Chondrocyte (in vitro differentiated cells): ENCODE results near the gene OGFR. TPM values are rescaled to one million over a fixed set of nuclear protein-coding genes. Genes with fewer than 3 reads are reported as not detected.

Source experiments
- DNase-seq: peaks from one replicate; pipeline ENCODE4 v3.0.0; 2021; ENCODE audit warnings: mixed read lengths, low spot score
- H3K27ac Mint-ChIP-seq: one replicate; pipeline ENCODE4 v1.8.0; 2021; ENCODE audit warnings: mild to moderate bottlenecking, moderate library complexity, mixed read lengths; ENCODE audit not compliant: unreplicated experiment
- H3K27me3 Mint-ChIP-seq: 2 replicates; pipeline ENCODE4 v1.8.0; 2021; ENCODE audit warnings: low read depth, mixed read lengths
- H3K36me3 Mint-ChIP-seq: 2 replicates; pipeline ENCODE4 v1.8.0; 2021; ENCODE audit warnings: low read depth, mixed read lengths
- H3K4me1 Mint-ChIP-seq: 2 replicates; pipeline ENCODE4 v1.8.0; 2021; ENCODE audit warnings: low read depth, mild to moderate bottlenecking, mixed read lengths
- H3K4me3 Mint-ChIP-seq: one replicate; pipeline ENCODE4 v1.8.0; 2021; ENCODE audit warnings: mild to moderate bottlenecking, moderate library complexity, mixed read lengths; ENCODE audit not compliant: unreplicated experiment
- H3K9me3 Mint-ChIP-seq: 2 replicates; pipeline ENCODE4 v1.8.0; 2021; ENCODE audit warnings: low read depth, mixed read lengths
- total RNA-seq: library from RNA; stranded (reverse); gene quantifications from 3 replicates; pipeline ENCODE4 v1.2.1, GENCODE V29; 2021
- TF ChIP-seq, protein P1 (sequence below): fragments of 200-600 bp; sonication (generic); IDR thresholded peaks from 2 replicates; pipeline ENCODE4 v1.5.0; 2021; ENCODE audit warnings: antibody characterized with exemption, mild to moderate bottlenecking, moderate library complexity

OGFR gene
- total RNA-seq, 1 donor from 2014 or later = 31.8 TPM

GRCh38 chr20:62794007-62794724 is 10.5 kb upstream of the OGFR start:
- TF ChIP-seq, protein P1, sequence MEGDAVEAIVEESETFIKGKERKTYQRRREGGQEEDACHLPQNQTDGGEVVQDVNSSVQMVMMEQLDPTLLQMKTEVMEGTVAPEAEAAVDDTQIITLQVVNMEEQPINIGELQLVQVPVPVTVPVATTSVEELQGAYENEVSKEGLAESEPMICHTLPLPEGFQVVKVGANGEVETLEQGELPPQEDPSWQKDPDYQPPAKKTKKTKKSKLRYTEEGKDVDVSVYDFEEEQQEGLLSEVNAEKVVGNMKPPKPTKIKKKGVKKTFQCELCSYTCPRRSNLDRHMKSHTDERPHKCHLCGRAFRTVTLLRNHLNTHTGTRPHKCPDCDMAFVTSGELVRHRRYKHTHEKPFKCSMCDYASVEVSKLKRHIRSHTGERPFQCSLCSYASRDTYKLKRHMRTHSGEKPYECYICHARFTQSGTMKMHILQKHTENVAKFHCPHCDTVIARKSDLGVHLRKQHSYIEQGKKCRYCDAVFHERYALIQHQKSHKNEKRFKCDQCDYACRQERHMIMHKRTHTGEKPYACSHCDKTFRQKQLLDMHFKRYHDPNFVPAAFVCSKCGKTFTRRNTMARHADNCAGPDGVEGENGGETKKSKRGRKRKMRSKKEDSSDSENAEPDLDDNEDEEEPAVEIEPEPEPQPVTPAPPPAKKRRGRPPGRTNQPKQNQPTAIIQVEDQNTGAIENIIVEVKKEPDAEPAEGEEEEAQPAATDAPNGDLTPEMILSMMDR = no peak
- peak overlapping the region; percentile 73 for H3K4me3 Mint-ChIP-seq
- no peaks in the 10 kb centered on the region for H3K27me3 Mint-ChIP-seq
- H3K36me3 Mint-ChIP-seq = peaks cover 9% of the 10 kb centered on the region
- H3K4me1 Mint-ChIP-seq = peaks cover 45% of the 10 kb centered on the region
- DNase-seq = no peak
- peak overlapping the region; percentile 86 for H3K27ac Mint-ChIP-seq
- no peaks in the 10 kb centered on the region for H3K9me3 Mint-ChIP-seq

GRCh38 chr20:62795023-62795761 is 9.4 kb upstream of the OGFR start:
- Mint-ChIP-seq H3K9me3 (no peaks in the 10 kb centered on the region), H3K27me3 (no peaks in the 10 kb centered on the region), H3K36me3 (peaks cover 14% of the 10 kb centered on the region), H3K4me3 (peak overlapping the region; percentile 73), H3K27ac (peak overlapping the region; percentile 86), H3K4me1 (peaks cover 45% of the 10 kb centered on the region)
- no peak for DNase-seq
- TF ChIP-seq, protein P1 = no peak

GRCh38 chr20:62796699-62797491 is 7.7 kb upstream of the OGFR start:
- Mint-ChIP-seq H3K4me3 (peak overlapping the region; percentile 81), H3K27me3 (no peaks in the 10 kb centered on the region), H3K36me3 (peaks cover 15% of the 10 kb centered on the region), H3K9me3 (no peaks in the 10 kb centered on the region), H3K4me1 (peaks cover 36% of the 10 kb centered on the region), H3K27ac (peak overlapping the region; percentile 8)
- no peak for DNase-seq
- TF ChIP-seq, protein P1 = no peak

DNA sequence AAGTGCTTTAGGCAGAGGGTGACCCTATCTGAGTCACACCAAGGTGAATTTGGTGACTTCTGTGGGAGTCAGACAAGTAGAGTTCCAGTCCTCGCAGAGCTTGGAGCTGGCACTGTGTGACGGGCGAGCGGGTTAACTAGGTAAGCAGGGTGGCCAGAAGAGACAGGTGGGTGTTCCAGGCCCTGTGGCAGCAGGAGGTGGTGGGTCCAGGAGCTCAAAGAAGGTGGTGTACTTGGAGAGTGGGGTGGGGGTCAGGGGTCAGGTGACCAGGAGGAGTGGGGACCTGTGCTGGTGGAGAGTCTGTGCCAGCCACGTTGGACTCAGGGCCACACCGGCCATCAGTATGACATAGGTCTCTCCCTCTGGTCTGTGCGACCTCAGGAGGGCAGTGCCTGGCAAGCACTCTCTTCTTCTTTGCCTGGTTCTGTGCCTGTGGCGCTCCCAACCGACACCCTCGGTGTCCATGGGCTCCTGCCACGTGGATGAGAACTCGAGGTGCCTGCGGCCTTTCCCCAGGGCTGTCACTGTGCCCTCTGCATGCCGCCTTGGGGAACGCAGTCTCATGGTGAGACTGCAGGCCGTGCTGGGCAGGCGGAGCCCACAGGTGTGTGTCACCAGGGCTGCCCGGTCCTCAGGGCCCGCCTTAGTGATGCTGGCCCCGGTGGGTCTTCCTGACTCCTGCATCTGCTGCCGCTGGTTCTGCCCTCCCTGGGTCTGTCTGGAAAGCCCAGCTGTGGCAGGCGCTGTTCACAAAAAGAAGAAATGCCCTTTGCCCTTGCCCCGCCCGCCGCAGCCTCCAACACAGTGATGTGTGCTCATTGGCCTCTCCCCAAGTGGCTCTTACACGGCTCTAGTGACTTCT is 6.7 kb upstream of the OGFR start:
- Mint-ChIP-seq H3K27ac (no peak overlapping the region), H3K36me3 (peaks cover 15% of the 10 kb centered on the region), H3K27me3 (no peaks in the 10 kb centered on the region), H3K4me1 (peaks cover 26% of the 10 kb centered on the region), H3K9me3 (no peaks in the 10 kb centered on the region), H3K4me3 (peak overlapping the region; percentile 81)
- no peak for DNase-seq
- TF ChIP-seq, protein P1 = no peak
